H9 (cell line): Measurements from ENCODE around the gene CCDC86. TPM values are rescaled to one million over a fixed set of nuclear protein-coding genes. Genes with fewer than 3 reads are reported as not detected.

Experiments used
- DNase-seq: peaks from one replicate; pipeline ENCODE4 v3.0.0-alpha.2; 2017
- H2AFZ ChIP-seq: one replicate; pipeline ENCODE4 v1.6.1; 2013; ENCODE audit warnings: mild to moderate bottlenecking, low read length, control low read depth, moderate library complexity
- H2AK5ac ChIP-seq: 2 replicates; pipeline ENCODE4 v1.6.1; 2013; ENCODE audit warnings: low read length, control low read depth, mixed read lengths; ENCODE audit not compliant: insufficient read length
- H2BK120ac ChIP-seq: one replicate; pipeline ENCODE4 v1.6.1; 2013; ENCODE audit warnings: low read depth, mild to moderate bottlenecking, low read length, control low read depth, inconsistent platforms; ENCODE audit not compliant: poor library complexity, severe bottlenecking
- H2BK12ac ChIP-seq: 2 replicates; pipeline ENCODE4 v1.6.1; 2013; ENCODE audit warnings: low read length, control low read depth, mixed read lengths, low read depth; ENCODE audit not compliant: insufficient read length
- H2BK15ac ChIP-seq: 2 replicates; pipeline ENCODE4 v1.6.1; 2013; ENCODE audit warnings: low read depth, low read length, control low read depth
- H2BK20ac ChIP-seq: one replicate; pipeline ENCODE4 v1.6.1; 2013; ENCODE audit warnings: low read depth, mild to moderate bottlenecking, low read length, control low read depth, inconsistent platforms; ENCODE audit not compliant: poor library complexity, severe bottlenecking
- H2BK5ac ChIP-seq: 2 replicates; pipeline ENCODE4 v1.6.1; 2013; ENCODE audit warnings: low read length, control low read depth, mixed read lengths; ENCODE audit not compliant: insufficient read length
- H3K14ac ChIP-seq: 2 replicates; pipeline ENCODE4 v1.6.1; 2013; ENCODE audit warnings: low read length, control low read depth; ENCODE audit not compliant: insufficient read depth
- H3K18ac ChIP-seq: 2 replicates; pipeline ENCODE4 v1.6.1; 2013; ENCODE audit warnings: low read depth, mild to moderate bottlenecking, mixed read lengths, low read length, control low read depth; ENCODE audit not compliant: insufficient read length
- H3K23ac ChIP-seq: 2 replicates; pipeline ENCODE4 v1.6.1; 2013; ENCODE audit warnings: low read length, control low read depth, mixed read lengths, low read depth; ENCODE audit not compliant: insufficient read length
- H3K23me2 ChIP-seq: 2 replicates; pipeline ENCODE4 v1.6.1; 2013; ENCODE audit warnings: low read depth, mild to moderate bottlenecking, mixed read lengths, low read length, control low read depth; ENCODE audit not compliant: insufficient read length, poor library complexity, severe bottlenecking
- H3K27ac ChIP-seq: 2 replicates; pipeline ENCODE4 v1.5.1; 2013; ENCODE audit warnings: low read length, control low read depth, mixed read lengths, low read depth; ENCODE audit not compliant: insufficient read length
- H3K27me3 ChIP-seq: 2 replicates; pipeline ENCODE4 v1.6.1; 2013; ENCODE audit warnings: low read length, control low read depth, inconsistent platforms; ENCODE audit not compliant: insufficient read depth
- H3K4ac ChIP-seq: 2 replicates; pipeline ENCODE4 v1.6.1; 2013; ENCODE audit warnings: low read depth, mild to moderate bottlenecking, control low read depth, inconsistent platforms, low read length, moderate library complexity
- H3K4me1 ChIP-seq: 2 replicates; pipeline ENCODE4 v1.6.1; 2013; ENCODE audit warnings: low read length, control low read depth, inconsistent platforms; ENCODE audit not compliant: insufficient read depth
- H3K4me2 ChIP-seq: 2 replicates; pipeline ENCODE4 v1.6.1; 2013; ENCODE audit warnings: low read length, control low read depth, mixed read lengths; ENCODE audit not compliant: insufficient read length, insufficient read depth
- H3K56ac ChIP-seq: 2 replicates; pipeline ENCODE4 v1.6.1; 2013; ENCODE audit warnings: low read depth, mild to moderate bottlenecking, mixed read lengths, low read length, control low read depth; ENCODE audit not compliant: insufficient read length
- H3K79me1 ChIP-seq: 2 replicates; pipeline ENCODE4 v1.6.1; 2013; ENCODE audit warnings: low read depth, mild to moderate bottlenecking, moderate library complexity, low read length, control low read depth, inconsistent platforms; ENCODE audit not compliant: insufficient read depth, poor library complexity, severe bottlenecking
- H3K79me2 ChIP-seq: 2 replicates; pipeline ENCODE4 v1.6.1; 2013; ENCODE audit warnings: low read length, control low read depth, inconsistent platforms; ENCODE audit not compliant: insufficient read depth
- H3K9ac ChIP-seq: 2 replicates; pipeline ENCODE4 v1.6.1; 2013; ENCODE audit warnings: low read length, control low read depth, mixed read lengths; ENCODE audit not compliant: insufficient read length; ENCODE audit errors: extremely low read depth
- H3K9me3 ChIP-seq: one replicate; pipeline ENCODE4 v1.6.1; 2013; ENCODE audit warnings: low read depth, low read length, inconsistent platforms; ENCODE audit not compliant: control insufficient read depth
- H3T11ph ChIP-seq: one replicate; pipeline ENCODE4 v1.6.1; 2013; ENCODE audit warnings: mild to moderate bottlenecking, low read length, control low read depth, inconsistent platforms
- H4K20me1 ChIP-seq: one replicate; pipeline ENCODE4 v1.6.1; 2013; ENCODE audit not compliant: control insufficient read depth, insufficient read length, insufficient read depth
- H4K5ac ChIP-seq: 2 replicates; pipeline ENCODE4 v1.6.1; 2013; ENCODE audit warnings: low read depth, mild to moderate bottlenecking, mixed read lengths, low read length, control low read depth; ENCODE audit not compliant: insufficient read length
- H4K8ac ChIP-seq: replicated peaks from 2 replicates; pipeline ENCODE4 v1.6.1; 2013; ENCODE audit warnings: low read length, control low read depth, mixed read lengths, low read depth; ENCODE audit not compliant: insufficient read length
- H4K91ac ChIP-seq: 2 replicates; pipeline ENCODE4 v1.6.1; 2013; ENCODE audit warnings: low read depth, mild to moderate bottlenecking, moderate library complexity, mixed read lengths, low read length, control low read depth; ENCODE audit not compliant: insufficient read length
- H3K27ac Mint-ChIP-seq, 3 experiments: 2 replicates in 2 of 3; 3 replicates in 1 of 3; pipeline ENCODE4 v1.8.0; 2020 to 2021; ENCODE audit warnings: mixed read lengths in 3 of 3, mild to moderate bottlenecking in 1 of 3, moderate library complexity in 1 of 3
- H3K27me3 Mint-ChIP-seq: 2 replicates; pipeline ENCODE4 v1.8.0; 2021; ENCODE audit warnings: low read depth, mild to moderate bottlenecking, moderate library complexity, mixed read lengths
- H3K36me3 Mint-ChIP-seq, 3 experiments: 2 replicates in 2 of 3; 3 replicates in 1 of 3; pipeline ENCODE4 v1.8.0; 2020 to 2021; ENCODE audit warnings: low read depth in 3 of 3, mixed read lengths in 3 of 3; ENCODE audit not compliant: insufficient read depth in 1 of 3
- H3K4me1 Mint-ChIP-seq, 2 experiments: 2 replicates each; pipeline ENCODE4 v1.8.0; 2020; ENCODE audit warnings: mixed read lengths in 2 of 2
- H3K4me3 Mint-ChIP-seq, 2 experiments: 2 replicates in 1 of 2; 3 replicates in 1 of 2; pipeline ENCODE4 v1.8.0; 2020 to 2021; ENCODE audit warnings: mild to moderate bottlenecking in 2 of 2, mixed read lengths in 2 of 2, moderate library complexity in 1 of 2
- H3K9me3 Mint-ChIP-seq, 2 experiments: 2 replicates in 1 of 2; 3 replicates in 1 of 2; pipeline ENCODE4 v1.8.0; 2020; ENCODE audit warnings: mild to moderate bottlenecking in 2 of 2, mixed read lengths in 2 of 2, moderate library complexity in 1 of 2
- CTCF ChIP-seq: fragments of 200-600 bp; sonication (generic); conservative IDR thresholded peaks from 3 replicates; pipeline ENCODE4 v1.8.0; 2021; ENCODE audit warnings: antibody characterized with exemption, mild to moderate bottlenecking
- WGBS: extraction: QIAGEN DNeasy Blood & Tissue Kit; methylation state at CpG from one replicate; pipeline ENCODE4 v1.1.7; 2013; ENCODE audit warnings: missing lambda C conversion rate, low lambda C conversion rate, mixed read lengths; ENCODE audit not compliant: insufficient read length; ENCODE audit errors: extremely low coverage; 5-methylcytosine and 5-hydroxymethylcytosine counted together
- total RNA-seq: library from RNA; stranded (reverse); gene quantifications from 2 replicates; pipeline ENCODE4 v1.2.1, GENCODE V29; 2021

CCDC86 gene
- total RNA-seq, 1 experiment from 2014 or later: 82.3 TPM

GRCh38 chr11:60834742-60835533, 7.0 kb upstream of the CCDC86 start:
- H2AFZ ChIP-seq: no peak overlapping the region
- peaks cover 19% of the 10 kb centered on the region for H3K27me3 Mint-ChIP-seq
- no CpG with 5 or more reads among the region's 7 CpGs for WGBS
- no peak overlapping the region for H3K14ac ChIP-seq
- no peak overlapping the region for H2BK5ac ChIP-seq
- H4K20me1 ChIP-seq: no peaks in the 10 kb centered on the region
- H2BK20ac ChIP-seq: no peak overlapping the region
- no peak overlapping the region for H3K23ac ChIP-seq
- no peak overlapping the region for H2BK120ac ChIP-seq
- H3K4me1 ChIP-seq: no peaks in the 10 kb centered on the region
- no peaks in the 10 kb centered on the region for H3K79me2 ChIP-seq
- no peak overlapping the region for H2BK15ac ChIP-seq
- H3K56ac ChIP-seq: no peak overlapping the region
- no peaks in the 10 kb centered on the region for H3K79me1 ChIP-seq
- no peak overlapping the region for H3K4me2 ChIP-seq
- no peaks in the 10 kb centered on the region; a peak in 1 of 5 replicates for H3K9me3 Mint-ChIP-seq
- no peak overlapping the region for H3K27ac Mint-ChIP-seq
- H2AK5ac ChIP-seq: no peak overlapping the region
- no peaks in the 10 kb centered on the region for H3K36me3 Mint-ChIP-seq
- peaks cover 0 to 5% of the 10 kb centered on the region in 2 experiments; a peak in 1 of 4 replicates for H3K4me1 Mint-ChIP-seq
- no peaks in the 10 kb centered on the region for H3K23me2 ChIP-seq
- H2BK12ac ChIP-seq: no peak overlapping the region
- no peak for TF ChIP-seq CTCF
- no peak overlapping the region for H3K18ac ChIP-seq
- no peak overlapping the region for H3K4me3 Mint-ChIP-seq
- no peak overlapping the region for H3K27ac ChIP-seq
- H4K8ac ChIP-seq: no peak overlapping the region
- H3K27me3 ChIP-seq: no peaks in the 10 kb centered on the region
- H3K9ac ChIP-seq: no peak overlapping the region
- no peaks in the 10 kb centered on the region for H3K9me3 ChIP-seq
- no peak for DNase-seq
- H4K5ac ChIP-seq: no peak overlapping the region
- no peak overlapping the region for H3T11ph ChIP-seq
- no peak overlapping the region for H3K4ac ChIP-seq
- no peak overlapping the region for H4K91ac ChIP-seq
